IPS-NIHi11 (cell line): Measurements from ENCODE around the gene RAB41.
A peak's percentile ranks its signal among the peaks of the same experiment; 100 is the strongest.
"Not testable (repeated sequence)": the region's sequence is repeated elsewhere in the genome, so short reads cannot be mapped to it uniquely, and the experiment has no call there.

Experiments used
- DNase-seq: peaks from one replicate; pipeline ENCODE4 v3.0.0; 2012; ENCODE audit warnings: mixed read lengths, low spot score

The RAB41 gene

GRCh38 chrX:70281951-70282350 lies at the start of gene RAB41:
RAB41 (plus strand) TSS chrX:70282172; CDS start chrX:70282218, 46 bp downstream.
- DNase-seq = no peak

- DNase-seq = no peak
Observed at GRCh38 chrX:70234355-70234754, 47.6 kb upstream of the RAB41 start, which contains the start of gene AWAT1. AWAT1 (plus strand) TSS chrX:70234655; CDS start chrX:70234696, 41 bp downstream.

GRCh38 chrX:70240751-70241150 lies 41.2 kb upstream of the RAB41 start:
- DNase-seq = no peak

- DNase-seq = no peak
Observed at GRCh38 chrX:70241501-70241900, 40.5 kb upstream of the RAB41 start.

- DNase-seq = not testable (repeated sequence)
Observed at GRCh38 chrX:70243601-70244000, 38.4 kb upstream of the RAB41 start.

GRCh38 chrX:70244881-70245280 lies 37.1 kb upstream of the RAB41 start:
- DNase-seq = no peak

GRCh38 chrX:70247252-70247651 lies 34.7 kb upstream of the RAB41 start:
- no peak for DNase-seq

- DNase-seq = no peak
Observed at GRCh38 chrX:70252491-70252890, 29.5 kb upstream of the RAB41 start.

- DNase-seq = no peak
Observed at GRCh38 chrX:70253377-70254062, 28.5 kb upstream of the RAB41 start.

GRCh38 chrX:70254063-70254400 lies 27.9 kb upstream of the RAB41 start:
- DNase-seq = no peak

GRCh38 chrX:70254909-70255308 lies 27.1 kb upstream of the RAB41 start:
- DNase-seq = no peak

GRCh38 chrX:70255452-70255851 lies 26.5 kb upstream of the RAB41 start:
- DNase-seq = no peak

GRCh38 chrX:70257423-70258288 lies 24.3 kb upstream of the RAB41 start:
- no peak for DNase-seq

- no peak for DNase-seq
Observed at GRCh38 chrX:70260104-70260503, 21.9 kb upstream of the RAB41 start, which contains the start of gene P2RY4. P2RY4 (minus strand) TSS chrX:70260204; CDS start chrX:70259624, 580 bp downstream.

- peak; percentile 63 for DNase-seq
Observed at GRCh38 chrX:70262952-70263567, 18.9 kb upstream of the RAB41 start.

- no peak for DNase-seq
Observed at GRCh38 chrX:70264784-70265183, 17.2 kb upstream of the RAB41 start.

- DNase-seq = no peak
Observed at GRCh38 chrX:70268034-70268433, 13.9 kb upstream of the RAB41 start, which contains the start of gene ARR3. ARR3 (plus strand) TSS chrX:70268334; CDS start chrX:70269386, 1,052 bp downstream.

- not testable (repeated sequence) for DNase-seq
Observed at GRCh38 chrX:70274029-70274428, 7.9 kb upstream of the RAB41 start.

- DNase-seq = no peak
Observed at GRCh38 chrX:70279081-70279480, 2.9 kb upstream of the RAB41 start.

GRCh38 chrX:70280573-70280972 lies 1.4 kb upstream of the RAB41 start:
- DNase-seq = no peak

- DNase-seq = no peak
Observed at GRCh38 chrX:70289168-70289792, 7.3 kb downstream of the RAB41 start.
